H9 (cell line): ENCODE results near the gene A2ML1. TPM values are rescaled to one million over a fixed set of nuclear protein-coding genes. Genes with fewer than 3 reads are reported as not detected.

Experiments
- DNase-seq: peaks from one replicate; pipeline ENCODE4 v3.0.0-alpha.2; 2017
- H2AFZ ChIP-seq: one replicate; pipeline ENCODE4 v1.6.1; 2013; ENCODE audit warnings: mild to moderate bottlenecking, low read length, control low read depth, moderate library complexity
- H2AK5ac ChIP-seq: 2 replicates; pipeline ENCODE4 v1.6.1; 2013; ENCODE audit warnings: low read length, control low read depth, mixed read lengths; ENCODE audit not compliant: insufficient read length
- H2BK120ac ChIP-seq: one replicate; pipeline ENCODE4 v1.6.1; 2013; ENCODE audit warnings: low read depth, mild to moderate bottlenecking, low read length, control low read depth, inconsistent platforms; ENCODE audit not compliant: poor library complexity, severe bottlenecking
- H2BK12ac ChIP-seq: 2 replicates; pipeline ENCODE4 v1.6.1; 2013; ENCODE audit warnings: low read length, control low read depth, mixed read lengths, low read depth; ENCODE audit not compliant: insufficient read length
- H2BK15ac ChIP-seq: 2 replicates; pipeline ENCODE4 v1.6.1; 2013; ENCODE audit warnings: low read depth, low read length, control low read depth
- H2BK20ac ChIP-seq: one replicate; pipeline ENCODE4 v1.6.1; 2013; ENCODE audit warnings: low read depth, mild to moderate bottlenecking, low read length, control low read depth, inconsistent platforms; ENCODE audit not compliant: poor library complexity, severe bottlenecking
- H2BK5ac ChIP-seq: 2 replicates; pipeline ENCODE4 v1.6.1; 2013; ENCODE audit warnings: low read length, control low read depth, mixed read lengths; ENCODE audit not compliant: insufficient read length
- H3K14ac ChIP-seq: 2 replicates; pipeline ENCODE4 v1.6.1; 2013; ENCODE audit warnings: low read length, control low read depth; ENCODE audit not compliant: insufficient read depth
- H3K18ac ChIP-seq: 2 replicates; pipeline ENCODE4 v1.6.1; 2013; ENCODE audit warnings: low read depth, mild to moderate bottlenecking, mixed read lengths, low read length, control low read depth; ENCODE audit not compliant: insufficient read length
- H3K23ac ChIP-seq: 2 replicates; pipeline ENCODE4 v1.6.1; 2013; ENCODE audit warnings: low read length, control low read depth, mixed read lengths, low read depth; ENCODE audit not compliant: insufficient read length
- H3K23me2 ChIP-seq: 2 replicates; pipeline ENCODE4 v1.6.1; 2013; ENCODE audit warnings: low read depth, mild to moderate bottlenecking, mixed read lengths, low read length, control low read depth; ENCODE audit not compliant: insufficient read length, poor library complexity, severe bottlenecking
- H3K27ac ChIP-seq: 2 replicates; pipeline ENCODE4 v1.5.1; 2013; ENCODE audit warnings: low read length, control low read depth, mixed read lengths, low read depth; ENCODE audit not compliant: insufficient read length
- H3K27me3 ChIP-seq: 2 replicates; pipeline ENCODE4 v1.6.1; 2013; ENCODE audit warnings: low read length, control low read depth, inconsistent platforms; ENCODE audit not compliant: insufficient read depth
- H3K4ac ChIP-seq: 2 replicates; pipeline ENCODE4 v1.6.1; 2013; ENCODE audit warnings: low read depth, mild to moderate bottlenecking, control low read depth, inconsistent platforms, low read length, moderate library complexity
- H3K4me1 ChIP-seq: 2 replicates; pipeline ENCODE4 v1.6.1; 2013; ENCODE audit warnings: low read length, control low read depth, inconsistent platforms; ENCODE audit not compliant: insufficient read depth
- H3K4me2 ChIP-seq: 2 replicates; pipeline ENCODE4 v1.6.1; 2013; ENCODE audit warnings: low read length, control low read depth, mixed read lengths; ENCODE audit not compliant: insufficient read length, insufficient read depth
- H3K56ac ChIP-seq: 2 replicates; pipeline ENCODE4 v1.6.1; 2013; ENCODE audit warnings: low read depth, mild to moderate bottlenecking, mixed read lengths, low read length, control low read depth; ENCODE audit not compliant: insufficient read length
- H3K79me1 ChIP-seq: 2 replicates; pipeline ENCODE4 v1.6.1; 2013; ENCODE audit warnings: low read depth, mild to moderate bottlenecking, moderate library complexity, low read length, control low read depth, inconsistent platforms; ENCODE audit not compliant: insufficient read depth, poor library complexity, severe bottlenecking
- H3K79me2 ChIP-seq: 2 replicates; pipeline ENCODE4 v1.6.1; 2013; ENCODE audit warnings: low read length, control low read depth, inconsistent platforms; ENCODE audit not compliant: insufficient read depth
- H3K9ac ChIP-seq: 2 replicates; pipeline ENCODE4 v1.6.1; 2013; ENCODE audit warnings: low read length, control low read depth, mixed read lengths; ENCODE audit not compliant: insufficient read length; ENCODE audit errors: extremely low read depth
- H3K9me3 ChIP-seq: one replicate; pipeline ENCODE4 v1.6.1; 2013; ENCODE audit warnings: low read depth, low read length, inconsistent platforms; ENCODE audit not compliant: control insufficient read depth
- H3T11ph ChIP-seq: one replicate; pipeline ENCODE4 v1.6.1; 2013; ENCODE audit warnings: mild to moderate bottlenecking, low read length, control low read depth, inconsistent platforms
- H4K20me1 ChIP-seq: one replicate; pipeline ENCODE4 v1.6.1; 2013; ENCODE audit not compliant: control insufficient read depth, insufficient read length, insufficient read depth
- H4K5ac ChIP-seq: 2 replicates; pipeline ENCODE4 v1.6.1; 2013; ENCODE audit warnings: low read depth, mild to moderate bottlenecking, mixed read lengths, low read length, control low read depth; ENCODE audit not compliant: insufficient read length
- H4K8ac ChIP-seq: replicated peaks from 2 replicates; pipeline ENCODE4 v1.6.1; 2013; ENCODE audit warnings: low read length, control low read depth, mixed read lengths, low read depth; ENCODE audit not compliant: insufficient read length
- H4K91ac ChIP-seq: 2 replicates; pipeline ENCODE4 v1.6.1; 2013; ENCODE audit warnings: low read depth, mild to moderate bottlenecking, moderate library complexity, mixed read lengths, low read length, control low read depth; ENCODE audit not compliant: insufficient read length
- H3K27ac Mint-ChIP-seq, 3 experiments: 2 replicates in 2 of 3; 3 replicates in 1 of 3; pipeline ENCODE4 v1.8.0; 2020 to 2021; ENCODE audit warnings: mixed read lengths in 3 of 3, mild to moderate bottlenecking in 1 of 3, moderate library complexity in 1 of 3
- H3K27me3 Mint-ChIP-seq: 2 replicates; pipeline ENCODE4 v1.8.0; 2021; ENCODE audit warnings: low read depth, mild to moderate bottlenecking, moderate library complexity, mixed read lengths
- H3K36me3 Mint-ChIP-seq, 3 experiments: 2 replicates in 2 of 3; 3 replicates in 1 of 3; pipeline ENCODE4 v1.8.0; 2020 to 2021; ENCODE audit warnings: low read depth in 3 of 3, mixed read lengths in 3 of 3; ENCODE audit not compliant: insufficient read depth in 1 of 3
- H3K4me1 Mint-ChIP-seq, 2 experiments: 2 replicates each; pipeline ENCODE4 v1.8.0; 2020; ENCODE audit warnings: mixed read lengths in 2 of 2
- H3K4me3 Mint-ChIP-seq, 2 experiments: 2 replicates in 1 of 2; 3 replicates in 1 of 2; pipeline ENCODE4 v1.8.0; 2020 to 2021; ENCODE audit warnings: mild to moderate bottlenecking in 2 of 2, mixed read lengths in 2 of 2, moderate library complexity in 1 of 2
- H3K9me3 Mint-ChIP-seq, 2 experiments: 2 replicates in 1 of 2; 3 replicates in 1 of 2; pipeline ENCODE4 v1.8.0; 2020; ENCODE audit warnings: mild to moderate bottlenecking in 2 of 2, mixed read lengths in 2 of 2, moderate library complexity in 1 of 2
- CTCF ChIP-seq: fragments of 200-600 bp; sonication (generic); conservative IDR thresholded peaks from 3 replicates; pipeline ENCODE4 v1.8.0; 2021; ENCODE audit warnings: antibody characterized with exemption, mild to moderate bottlenecking
- WGBS: extraction: QIAGEN DNeasy Blood & Tissue Kit; methylation state at CpG from one replicate; pipeline ENCODE4 v1.1.7; 2013; ENCODE audit warnings: missing lambda C conversion rate, low lambda C conversion rate, mixed read lengths; ENCODE audit not compliant: insufficient read length; ENCODE audit errors: extremely low coverage; 5-methylcytosine and 5-hydroxymethylcytosine counted together
- total RNA-seq: library from RNA; stranded (reverse); gene quantifications from 2 replicates; pipeline ENCODE4 v1.2.1, GENCODE V29; 2021

A2ML1 gene
- total RNA-seq, 1 experiment from 2014 or later, result 2.8 TPM

GRCh38 chr12:8867786-8868185 lies 45.4 kb downstream of the A2ML1 start:
- H3K56ac ChIP-seq, result no peak overlapping the region
- H2BK120ac ChIP-seq, result no peak overlapping the region
- H3K4me3 Mint-ChIP-seq, result no peak overlapping the region
- H4K5ac ChIP-seq, result no peak overlapping the region
- H2BK15ac ChIP-seq, result no peak overlapping the region
- H4K91ac ChIP-seq, result no peak overlapping the region
- no peak overlapping the region for H3T11ph ChIP-seq
- H2BK20ac ChIP-seq, result no peak overlapping the region
- H3K79me2 ChIP-seq, result no peaks in the 10 kb centered on the region
- H3K9me3 ChIP-seq, result no peaks in the 10 kb centered on the region
- TF ChIP-seq CTCF, result no peak
- H2BK5ac ChIP-seq, result no peak overlapping the region
- H3K36me3 Mint-ChIP-seq, result peaks cover 0 to 4% (median 0%) of the 10 kb centered on the region in 3 experiments; a peak in 4 of 7 replicates
- no peaks in the 10 kb centered on the region for H3K23me2 ChIP-seq
- no peak overlapping the region for H3K23ac ChIP-seq
- no peak overlapping the region for H3K14ac ChIP-seq
- no peak overlapping the region for H3K27ac ChIP-seq
- H3K9me3 Mint-ChIP-seq, result peaks cover 0 to 2% of the 10 kb centered on the region in 2 experiments; a peak in 1 of 5 replicates
- H2AK5ac ChIP-seq, result no peak overlapping the region
- no peaks in the 10 kb centered on the region for H3K79me1 ChIP-seq
- no peak overlapping the region for H4K8ac ChIP-seq
- no peak overlapping the region; a peak in 1 of 7 replicates for H3K27ac Mint-ChIP-seq
- WGBS, result no CpG with 5 or more reads among the region's 6 CpGs
- H3K4ac ChIP-seq, result no peak overlapping the region
- no peaks in the 10 kb centered on the region for H3K27me3 ChIP-seq
- H3K9ac ChIP-seq, result no peak overlapping the region
- H3K18ac ChIP-seq, result no peak overlapping the region
- no peaks in the 10 kb centered on the region for H4K20me1 ChIP-seq
- H2BK12ac ChIP-seq, result no peak overlapping the region
- H3K4me1 Mint-ChIP-seq, result no peaks in the 10 kb centered on the region
- H3K27me3 Mint-ChIP-seq, result no peaks in the 10 kb centered on the region
- no peak for DNase-seq
- H3K4me1 ChIP-seq, result no peaks in the 10 kb centered on the region
- no peak overlapping the region for H3K4me2 ChIP-seq
- H2AFZ ChIP-seq, result no peak overlapping the region
